NCI-H128 (cell line): ENCODE measurements around the gene PTPRA.
A peak's percentile ranks its signal among the peaks of the same experiment; 100 is the strongest.
"Not testable (repeated sequence)": the region's sequence is repeated elsewhere in the genome, so short reads cannot be mapped to it uniquely, and the experiment has no call there.

Experiments used
- DNase-seq: peaks from one replicate; lab custom pipeline; 2025; ENCODE audit not compliant: unreplicated experiment; lab: John Stamatoyannopoulos, UW

The PTPRA gene

GRCh38 chr20:2984028-2984501, 110.8 kb downstream of the PTPRA start:
- no peak for DNase-seq

DNA sequence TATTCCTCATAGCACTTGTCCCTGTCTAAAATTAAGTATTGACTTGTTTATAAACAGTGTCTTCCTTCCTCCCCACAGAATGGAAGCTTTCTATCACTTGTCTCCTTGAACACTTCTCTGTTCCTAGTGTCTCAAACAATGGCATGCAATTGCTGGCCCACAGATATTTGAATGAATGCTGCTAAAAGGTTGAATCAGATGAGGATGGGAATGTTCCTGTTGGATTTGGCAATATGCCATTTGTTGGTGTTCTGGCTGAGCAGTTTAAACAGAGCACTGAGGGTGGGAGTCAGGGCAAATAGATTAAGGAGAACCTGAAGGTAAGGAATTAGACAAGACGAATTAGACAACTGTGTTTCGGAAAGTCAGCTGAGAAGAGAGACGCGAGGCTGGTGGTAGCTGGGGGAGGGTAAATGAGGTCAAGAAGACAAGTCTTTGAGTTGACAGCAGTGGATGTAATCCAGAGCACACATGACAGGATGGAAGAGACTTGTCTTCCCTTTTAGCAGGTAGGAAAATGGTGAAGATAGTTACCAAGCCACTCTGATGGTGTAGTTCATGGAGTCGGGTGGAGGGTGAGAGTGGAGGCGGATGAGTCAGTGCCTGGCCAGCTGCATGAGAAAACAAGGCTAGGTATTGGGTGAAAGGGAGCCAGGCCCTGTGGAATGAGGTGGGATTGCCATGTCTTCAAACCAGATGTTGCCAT, 111.8 kb downstream of the PTPRA start:
- DNase-seq = no peak

DNA sequence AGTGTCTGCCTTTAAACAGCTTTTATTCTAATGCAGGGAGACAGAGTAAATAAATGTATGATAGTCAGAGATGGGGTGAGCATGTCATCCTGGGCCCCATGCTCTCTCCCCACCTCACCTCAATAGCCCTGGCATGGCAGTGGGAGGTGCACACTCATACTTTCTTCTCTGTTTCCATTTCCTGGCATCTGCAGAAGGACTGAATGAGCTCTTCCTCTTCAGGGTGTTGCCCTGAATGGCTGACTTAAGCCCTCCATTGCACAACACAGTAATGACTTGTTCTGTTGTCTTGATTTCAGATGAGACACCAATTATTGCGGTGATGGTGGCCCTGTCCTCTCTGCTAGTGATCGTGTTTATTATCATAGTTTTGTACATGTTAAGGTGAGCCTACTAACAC, 113.2 kb downstream of the PTPRA start:
- DNase-seq = no peak

- no peak for DNase-seq
These were observed 114.6 kb downstream of the PTPRA start for GRCh38 chr20:2987861-2988260.

DNA sequence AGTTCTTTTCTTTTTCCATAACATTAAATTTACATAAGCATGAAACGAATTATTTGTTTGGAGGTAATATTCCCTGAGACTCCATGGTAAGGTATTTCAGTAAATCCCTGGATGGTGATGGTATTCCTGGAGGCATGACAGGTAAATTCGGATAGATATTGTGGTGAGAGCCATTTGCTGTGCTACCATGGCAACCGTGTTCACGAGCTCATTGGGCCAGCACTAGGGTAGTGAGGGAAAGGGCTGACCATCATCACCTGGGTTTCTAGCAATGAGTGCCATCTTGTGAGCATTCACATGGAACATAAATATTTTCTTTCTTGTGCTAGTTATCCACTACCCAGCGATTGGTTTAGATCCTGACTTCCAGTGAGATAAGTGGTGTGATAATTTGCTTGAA, 118.3 kb downstream of the PTPRA start:
- DNase-seq = no peak

GRCh38 chr20:2993250-2993649, 120.0 kb downstream of the PTPRA start:
- DNase-seq = no peak

DNA sequence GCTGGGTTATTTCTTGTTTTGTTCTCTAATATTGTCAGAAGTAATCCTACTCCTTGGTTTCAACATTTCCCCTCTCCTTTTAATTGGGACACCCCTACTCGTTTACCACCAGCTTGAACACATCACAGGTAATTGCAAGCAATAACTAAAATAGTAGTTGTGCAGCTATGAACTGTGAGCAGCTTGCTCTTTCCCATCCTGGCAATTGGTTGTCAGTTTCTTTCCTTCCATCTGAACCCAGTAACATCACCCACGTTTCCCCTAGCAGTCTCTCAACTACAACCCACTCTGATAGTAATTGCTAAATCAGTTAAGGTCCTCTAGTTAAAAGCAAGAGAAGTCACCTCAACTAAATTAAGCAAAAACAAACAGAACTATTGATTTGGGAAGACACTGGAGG, 122.5 kb downstream of the PTPRA start:
- no peak for DNase-seq

GRCh38 chr20:2998728-2999127, 125.4 kb downstream of the PTPRA start:
- no peak for DNase-seq

- peak; percentile 54 for DNase-seq
These were observed 127.7 kb downstream of the PTPRA start for GRCh38 chr20:3000852-3001523.

- DNase-seq = no peak
These were observed 130.1 kb downstream of the PTPRA start for GRCh38 chr20:3003416-3003815.

GRCh38 chr20:3010985-3011723, 137.9 kb downstream of the PTPRA start:
- no peak for DNase-seq

GRCh38 chr20:3011752-3012151, 138.5 kb downstream of the PTPRA start:
- DNase-seq = no peak

- DNase-seq = no peak
These were observed 140.5 kb downstream of the PTPRA start for GRCh38 chr20:3013771-3014170.

DNA sequence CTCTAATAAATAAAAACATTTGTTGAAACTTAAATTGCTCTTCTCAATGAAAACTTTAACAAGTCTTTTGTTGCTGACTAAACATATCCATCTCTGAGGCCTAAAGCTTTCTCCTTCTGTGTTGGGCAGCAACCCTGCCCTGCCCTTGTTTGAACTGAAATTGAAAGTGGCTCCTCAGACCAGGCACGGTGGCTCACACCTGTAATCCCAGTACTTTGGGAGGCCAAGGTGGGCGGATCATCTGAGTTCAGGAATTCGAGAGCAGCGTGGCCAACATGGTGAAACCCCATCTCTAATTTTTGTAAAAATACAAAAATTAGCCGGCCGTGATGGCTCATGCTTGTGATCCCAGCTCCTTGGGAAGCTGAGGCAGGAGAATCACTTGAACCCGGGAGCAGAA, 140.9 kb downstream of the PTPRA start:
- no peak for DNase-seq

DNA sequence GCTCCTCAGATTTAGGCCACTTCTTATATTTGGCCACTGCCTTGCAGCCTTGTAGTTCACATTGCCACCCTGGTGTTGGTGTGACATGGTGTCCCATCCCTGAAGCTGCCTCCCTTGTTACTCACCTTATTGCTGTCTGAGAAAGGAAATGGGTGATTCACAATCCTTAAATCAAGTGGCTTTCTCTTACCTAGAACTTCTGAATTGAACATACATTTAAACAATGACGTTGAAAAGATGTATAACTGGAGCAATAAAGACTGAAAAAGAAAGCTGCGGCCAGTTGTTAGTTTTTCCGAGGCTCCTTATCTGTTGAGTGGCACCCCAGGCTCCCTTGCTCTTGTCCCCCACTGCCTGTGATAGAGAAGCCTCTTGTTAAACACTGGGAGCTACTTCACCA, 141.4 kb downstream of the PTPRA start:
- DNase-seq = no peak

DNA sequence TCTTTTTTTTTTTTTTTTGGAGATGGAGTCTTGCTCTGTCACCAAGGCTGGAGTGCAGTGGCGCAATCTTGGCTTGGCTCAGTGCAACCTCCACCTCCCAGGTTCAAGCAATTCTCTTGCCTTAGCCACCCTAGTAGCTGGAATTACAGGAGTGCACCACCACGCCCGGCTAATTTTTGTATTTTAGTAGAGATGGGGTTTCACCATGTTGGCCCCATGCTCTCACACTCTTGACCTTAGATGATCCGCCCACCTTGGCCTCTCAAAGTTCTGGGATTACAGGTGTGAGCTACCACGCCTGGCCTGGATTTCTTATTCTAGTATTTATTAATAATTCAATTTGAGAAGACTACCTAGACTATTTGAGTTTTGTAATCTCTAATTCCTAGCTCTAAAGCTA, 142.0 kb downstream of the PTPRA start:
- DNase-seq = not testable (repeated sequence)

GRCh38 chr20:3021327-3021726, 148.0 kb downstream of the PTPRA start:
- DNase-seq = no peak

GRCh38 chr20:3021777-3022176, 148.5 kb downstream of the PTPRA start:
- no peak for DNase-seq

DNA sequence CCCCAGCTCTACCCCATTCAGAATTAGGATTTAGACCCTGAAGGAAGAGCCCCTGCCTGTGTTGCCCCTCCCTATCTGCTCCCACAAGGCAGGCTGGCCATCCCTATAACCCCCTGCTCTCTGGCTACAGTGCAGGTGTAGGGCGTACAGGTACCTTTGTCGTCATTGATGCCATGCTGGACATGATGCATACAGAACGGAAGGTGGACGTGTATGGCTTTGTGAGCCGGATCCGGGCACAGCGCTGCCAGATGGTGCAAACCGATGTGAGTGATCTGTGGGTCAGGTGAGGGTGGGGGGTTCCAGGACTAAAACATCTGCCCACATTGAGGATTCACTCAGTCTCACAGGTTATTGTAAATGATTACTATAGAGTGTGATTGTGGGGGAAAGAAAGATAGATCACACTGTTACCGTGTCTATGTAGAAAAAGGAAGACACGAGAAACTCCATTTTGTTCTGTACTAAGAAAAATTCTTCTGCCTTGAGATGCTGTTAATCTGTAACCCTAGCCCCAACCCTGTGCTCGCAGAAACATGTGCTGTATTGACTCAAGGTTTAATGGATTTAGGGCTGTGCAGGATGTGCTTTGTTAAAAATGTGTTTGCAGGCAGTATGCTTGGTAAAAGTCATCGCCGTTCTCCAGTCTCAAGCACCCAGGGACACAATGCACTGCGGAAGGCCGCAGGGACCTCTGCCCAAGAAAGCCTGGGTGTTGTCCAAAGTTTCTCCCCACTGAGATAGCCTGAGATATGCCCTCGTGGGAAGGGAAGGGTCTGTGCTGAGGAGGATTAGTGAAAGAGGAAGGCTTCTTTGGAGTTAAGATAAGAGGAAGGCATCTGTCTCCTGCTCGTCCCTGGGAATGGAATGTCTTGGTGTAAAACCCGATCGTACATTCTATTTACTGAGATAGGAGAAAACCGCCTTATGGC, 149.5 kb downstream of the PTPRA start:
- not testable (repeated sequence) for DNase-seq

GRCh38 chr20:3027987-3028386, 154.7 kb downstream of the PTPRA start:
- no peak for DNase-seq
